Umbilical cord (tissue), 2 donors: ENCODE results near the gene NRCAM. TPM values are rescaled to one million over a fixed set of nuclear protein-coding genes. Genes with fewer than 3 reads are reported as not detected.

Experiments
- DNase-seq: peaks from one replicate; pipeline ENCODE4 v3.0.0-alpha.2; 2015; ENCODE audit warnings: low spot score
- total RNA-seq: library from RNA; depleted of rRNA; stranded (reverse); fragments of >200 nt; gene quantifications from one replicate; pipeline ENCODE4 v1.2.3, GENCODE V29; 2014; ENCODE audit warnings: low replicate concordance; ENCODE audit not compliant: insufficient read depth

The NRCAM gene
- total RNA-seq, 1 donor from 2014 or later, result 8.9 TPM

GRCh38 chr7:108132551-108133265, 323.5 kb downstream of the NRCAM start:
- peak; percentile 17 for DNase-seq

- peak; percentile 22 for DNase-seq
These were observed 326.0 kb downstream of the NRCAM start, which contains the start of gene LAMB4 for GRCh38 chr7:108130261-108130660. LAMB4 (minus strand) TSS chr7:108130361; CDS start chr7:108123164, 7,197 bp downstream.

- DNase-seq, result no peak
These were observed 326.9 kb downstream of the NRCAM start for GRCh38 chr7:108129018-108129965.

- DNase-seq, result no peak
These were observed 327.7 kb downstream of the NRCAM start for GRCh38 chr7:108128514-108128913.

GRCh38 chr7:108127461-108127860, 328.8 kb downstream of the NRCAM start:
- no peak for DNase-seq

- no peak for DNase-seq
These were observed 331.4 kb downstream of the NRCAM start for GRCh38 chr7:108124820-108125219.

GRCh38 chr7:108122181-108122580, 334.1 kb downstream of the NRCAM start:
- no peak for DNase-seq

- no peak for DNase-seq
These were observed 335.3 kb downstream of the NRCAM start for GRCh38 chr7:108120933-108121332.

- DNase-seq, result no peak
These were observed 336.0 kb downstream of the NRCAM start for GRCh38 chr7:108120196-108120595.

- no peak for DNase-seq
These were observed 337.3 kb downstream of the NRCAM start for GRCh38 chr7:108118959-108119358.

- no peak for DNase-seq
These were observed 342.0 kb downstream of the NRCAM start for GRCh38 chr7:108114117-108114841.

GRCh38 chr7:108112683-108113082, 343.6 kb downstream of the NRCAM start:
- DNase-seq, result no peak

GRCh38 chr7:108109221-108109908, 346.9 kb downstream of the NRCAM start:
- DNase-seq, result no peak

- DNase-seq, result no peak
These were observed 348.1 kb downstream of the NRCAM start for GRCh38 chr7:108108131-108108530.

GRCh38 chr7:108104324-108104723, 351.9 kb downstream of the NRCAM start:
- no peak for DNase-seq

- peak; percentile 22 for DNase-seq
These were observed 352.5 kb downstream of the NRCAM start for GRCh38 chr7:108103558-108104298.

- peak; percentile 55 for DNase-seq
These were observed 353.4 kb downstream of the NRCAM start for GRCh38 chr7:108102671-108103312.

- no peak for DNase-seq
These were observed 354.5 kb downstream of the NRCAM start for GRCh38 chr7:108101759-108102158.

- no peak for DNase-seq
These were observed 356.5 kb downstream of the NRCAM start for GRCh38 chr7:108099713-108100112.

GRCh38 chr7:108097703-108098102, 358.5 kb downstream of the NRCAM start:
- DNase-seq, result no peak
